ENCODE data around the gene RAD1. TPM values are rescaled to one million over a fixed set of nuclear protein-coding genes. Genes with fewer than 3 reads are reported as not detected.

RAD1 gene
- polyA plus RNA-seq, 1 donor from 2014 or later, result 37.2 TPM

- Histone ChIP-seq H3K79me2 (replicated peaks; ENCODE audit: insufficient read depth, low read length) (no peaks in the 10 kb centered on the region), H3K4me2 (ENCODE audit: low read length) (no peak overlapping the region), H3F3A (ENCODE audit: insufficient read depth, low read length, poor library complexity, severe bottlenecking) (no peaks in the 10 kb centered on the region), H3K4me3 (ENCODE audit: low read length) (no peak overlapping the region), H3K9me2 (ENCODE audit: insufficient read depth, low read length) (no peaks in the 10 kb centered on the region), H3K36me3 (ENCODE audit: insufficient read depth, low read length) (no peaks in the 10 kb centered on the region), H4K20me1 (ENCODE audit: insufficient read depth) (no peaks in the 10 kb centered on the region), H3K27ac (ENCODE audit: low read length) (no peak overlapping the region), H3K27me3 (ENCODE audit: insufficient read depth, low read depth, low read length) (no peaks in the 10 kb centered on the region), H3K9me3 (ENCODE audit: low read length) (no peaks in the 10 kb centered on the region), H2AFZ (ENCODE audit: low read depth, low read length) (no peak overlapping the region), H3K9ac (ENCODE audit: low read length) (no peak overlapping the region)
- TF ChIP-seq RAD21 (conservative IDR thresholded peaks at IDR 0.05) (no peak), MXI1 (conservative IDR thresholded peaks at IDR 0.05; ENCODE audit: poor library complexity, severe bottlenecking) (no peak), POLR2AphosphoS5 (IDR thresholded peaks at IDR 0.05) (peak; percentile 79), EP300 (conservative IDR thresholded peaks at IDR 0.05; ENCODE audit: poor library complexity, severe bottlenecking) (no peak), CTCF (IDR thresholded peaks at IDR 0.05; ENCODE audit: poor library complexity, severe bottlenecking) (peak; percentile 16), TAF1 (IDR thresholded peaks at IDR 0.05; ENCODE audit: low read depth) (no peak), REST (IDR thresholded peaks at IDR 0.05; ENCODE audit: borderline replicate concordance) (no peak), SMC3 (conservative IDR thresholded peaks at IDR 0.05; ENCODE audit: poor library complexity) (no peak), EZH2 (IDR thresholded peaks at IDR 0.05; ENCODE audit: borderline replicate concordance, insufficient read depth, low read length, poor library complexity, severe bottlenecking) (no peak)
These were observed 14.7 kb downstream of the RAD1 start for GRCh38 chr5:34900652-34901051.

- H4K20me1 ChIP-seq (ENCODE audit: insufficient read depth), result no peaks in the 10 kb centered on the region
- H2AFZ ChIP-seq (ENCODE audit: low read depth, low read length), result no peak overlapping the region
- H3K9ac ChIP-seq (ENCODE audit: low read length), result no peak overlapping the region
- H3K79me2 ChIP-seq (replicated peaks; ENCODE audit: insufficient read depth, low read length), result no peaks in the 10 kb centered on the region
- H3K36me3 ChIP-seq (ENCODE audit: insufficient read depth, low read length), result no peaks in the 10 kb centered on the region
- no peaks in the 10 kb centered on the region for H3K9me2 ChIP-seq (ENCODE audit: insufficient read depth, low read length)
- no peaks in the 10 kb centered on the region for H3K9me3 ChIP-seq (ENCODE audit: low read length)
- H3K27ac ChIP-seq (ENCODE audit: low read length), result no peak overlapping the region
- TF ChIP-seq RAD21 (conservative IDR thresholded peaks at IDR 0.05) (no peak), EP300 (conservative IDR thresholded peaks at IDR 0.05; ENCODE audit: poor library complexity, severe bottlenecking) (no peak), POLR2AphosphoS5 (IDR thresholded peaks at IDR 0.05) (no peak)
- no peaks in the 10 kb centered on the region for H3K27me3 ChIP-seq (ENCODE audit: insufficient read depth, low read depth, low read length)
- no peak overlapping the region for H3K4me3 ChIP-seq (ENCODE audit: low read length)
- H3F3A ChIP-seq (ENCODE audit: insufficient read depth, low read length, poor library complexity, severe bottlenecking), result no peaks in the 10 kb centered on the region
- no peak overlapping the region for H3K4me2 ChIP-seq (ENCODE audit: low read length)
These were observed 16.2 kb downstream of the RAD1 start for GRCh38 chr5:34899066-34899465.
